ENCODE data around the gene CAMK2N1. TPM values are rescaled to one million over a fixed set of nuclear protein-coding genes. Genes with fewer than 3 reads are reported as not detected.

CAMK2N1 gene
- total RNA-seq, 1 experiment from 2014 or later = 4.4 TPM

DNA sequence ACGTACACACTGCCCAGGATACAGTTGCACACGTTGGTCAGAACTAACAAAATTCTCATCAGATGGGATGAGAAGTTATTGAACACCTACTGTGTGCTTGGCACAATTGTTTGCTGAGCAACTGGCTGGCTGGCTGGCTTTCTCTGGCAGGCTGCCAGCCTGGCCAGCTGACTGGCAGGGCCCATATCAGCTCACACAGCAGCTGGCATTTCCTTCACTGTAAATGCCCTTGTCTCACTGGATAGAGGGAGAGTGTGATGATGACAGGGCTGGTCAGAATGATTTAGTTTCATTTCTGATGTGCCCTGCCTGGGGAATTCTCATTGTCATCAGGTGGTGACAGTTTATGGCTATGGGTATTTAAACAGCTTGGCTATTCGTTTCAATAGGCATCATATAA is 15.8 kb downstream of the CAMK2N1 start:
- intact Hi-C loops (cut with micrococcal nuclease; ENCODE audit: unreplicated experiment) (no loop called here), in situ Hi-C loops (cut with HindIII; ENCODE audit: low pct_unique_long_range_greater_than_20kb, low sequenced_read_pairs) (no loop called here)
- ChIA-PET CTCF (interaction anchor here (0.6 kb wide), 1 partner anchor 89 kb away, joined by 5 read pairs; no protein-coding TSS in a partner anchor), POLR2A (no interaction called here)
- no TSS peak for BruUV-seq (replicated peaks)
- Histone ChIP-seq H3K9me3 (ENCODE audit: control insufficient read depth, insufficient read depth, low read depth, low read length) (no peaks in the 10 kb centered on the region), H3K27me3 (ENCODE audit: control insufficient read depth, insufficient read depth, low read length) (peaks cover 2% of the 10 kb centered on the region; the same call in 1 of the 2 replicates), H3K4me3 (ENCODE audit: low read depth in 2 of 2, low read length in 2 of 2) (no peak overlapping the region), H3K4me1 (ENCODE audit: control insufficient read depth, insufficient read depth, low read length) (peaks cover 5% of the 10 kb centered on the region), H3K36me3 (ENCODE audit: control insufficient read depth, insufficient read depth, low read length) (no peaks in the 10 kb centered on the region), H3K27ac (ENCODE audit: low read length) (no peak overlapping the region)
- no peak for ATAC-seq
- TF ChIP-seq POLR2AphosphoS5 (IDR thresholded peaks at IDR 0.05; ENCODE audit: low read depth, low read length) = no peak
- TF ChIP-seq SIN3A (IDR thresholded peaks at IDR 0.05; ENCODE audit: borderline replicate concordance, insufficient read depth, low read depth, low read length) = no peak
- TF ChIP-seq, protein P1, sequence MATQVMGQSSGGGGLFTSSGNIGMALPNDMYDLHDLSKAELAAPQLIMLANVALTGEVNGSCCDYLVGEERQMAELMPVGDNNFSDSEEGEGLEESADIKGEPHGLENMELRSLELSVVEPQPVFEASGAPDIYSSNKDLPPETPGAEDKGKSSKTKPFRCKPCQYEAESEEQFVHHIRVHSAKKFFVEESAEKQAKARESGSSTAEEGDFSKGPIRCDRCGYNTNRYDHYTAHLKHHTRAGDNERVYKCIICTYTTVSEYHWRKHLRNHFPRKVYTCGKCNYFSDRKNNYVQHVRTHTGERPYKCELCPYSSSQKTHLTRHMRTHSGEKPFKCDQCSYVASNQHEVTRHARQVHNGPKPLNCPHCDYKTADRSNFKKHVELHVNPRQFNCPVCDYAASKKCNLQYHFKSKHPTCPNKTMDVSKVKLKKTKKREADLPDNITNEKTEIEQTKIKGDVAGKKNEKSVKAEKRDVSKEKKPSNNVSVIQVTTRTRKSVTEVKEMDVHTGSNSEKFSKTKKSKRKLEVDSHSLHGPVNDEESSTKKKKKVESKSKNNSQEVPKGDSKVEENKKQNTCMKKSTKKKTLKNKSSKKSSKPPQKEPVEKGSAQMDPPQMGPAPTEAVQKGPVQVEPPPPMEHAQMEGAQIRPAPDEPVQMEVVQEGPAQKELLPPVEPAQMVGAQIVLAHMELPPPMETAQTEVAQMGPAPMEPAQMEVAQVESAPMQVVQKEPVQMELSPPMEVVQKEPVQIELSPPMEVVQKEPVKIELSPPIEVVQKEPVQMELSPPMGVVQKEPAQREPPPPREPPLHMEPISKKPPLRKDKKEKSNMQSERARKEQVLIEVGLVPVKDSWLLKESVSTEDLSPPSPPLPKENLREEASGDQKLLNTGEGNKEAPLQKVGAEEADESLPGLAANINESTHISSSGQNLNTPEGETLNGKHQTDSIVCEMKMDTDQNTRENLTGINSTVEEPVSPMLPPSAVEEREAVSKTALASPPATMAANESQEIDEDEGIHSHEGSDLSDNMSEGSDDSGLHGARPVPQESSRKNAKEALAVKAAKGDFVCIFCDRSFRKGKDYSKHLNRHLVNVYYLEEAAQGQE (IDR thresholded peaks at IDR 0.05; ENCODE audit: insufficient read depth in 1 of 2, low read depth in 2 of 2, low read length in 1 of 2) = no peak
- TF ChIP-seq TCF7L2 (IDR thresholded peaks at IDR 0.05; ENCODE audit: low read depth, low read length) = no peak
- TF ChIP-seq, protein P2, sequence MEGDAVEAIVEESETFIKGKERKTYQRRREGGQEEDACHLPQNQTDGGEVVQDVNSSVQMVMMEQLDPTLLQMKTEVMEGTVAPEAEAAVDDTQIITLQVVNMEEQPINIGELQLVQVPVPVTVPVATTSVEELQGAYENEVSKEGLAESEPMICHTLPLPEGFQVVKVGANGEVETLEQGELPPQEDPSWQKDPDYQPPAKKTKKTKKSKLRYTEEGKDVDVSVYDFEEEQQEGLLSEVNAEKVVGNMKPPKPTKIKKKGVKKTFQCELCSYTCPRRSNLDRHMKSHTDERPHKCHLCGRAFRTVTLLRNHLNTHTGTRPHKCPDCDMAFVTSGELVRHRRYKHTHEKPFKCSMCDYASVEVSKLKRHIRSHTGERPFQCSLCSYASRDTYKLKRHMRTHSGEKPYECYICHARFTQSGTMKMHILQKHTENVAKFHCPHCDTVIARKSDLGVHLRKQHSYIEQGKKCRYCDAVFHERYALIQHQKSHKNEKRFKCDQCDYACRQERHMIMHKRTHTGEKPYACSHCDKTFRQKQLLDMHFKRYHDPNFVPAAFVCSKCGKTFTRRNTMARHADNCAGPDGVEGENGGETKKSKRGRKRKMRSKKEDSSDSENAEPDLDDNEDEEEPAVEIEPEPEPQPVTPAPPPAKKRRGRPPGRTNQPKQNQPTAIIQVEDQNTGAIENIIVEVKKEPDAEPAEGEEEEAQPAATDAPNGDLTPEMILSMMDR (IDR thresholded peaks at IDR 0.05) = no peak
- DNase-seq (ENCODE audit: low read depth, low spot score) = no peak

DNA sequence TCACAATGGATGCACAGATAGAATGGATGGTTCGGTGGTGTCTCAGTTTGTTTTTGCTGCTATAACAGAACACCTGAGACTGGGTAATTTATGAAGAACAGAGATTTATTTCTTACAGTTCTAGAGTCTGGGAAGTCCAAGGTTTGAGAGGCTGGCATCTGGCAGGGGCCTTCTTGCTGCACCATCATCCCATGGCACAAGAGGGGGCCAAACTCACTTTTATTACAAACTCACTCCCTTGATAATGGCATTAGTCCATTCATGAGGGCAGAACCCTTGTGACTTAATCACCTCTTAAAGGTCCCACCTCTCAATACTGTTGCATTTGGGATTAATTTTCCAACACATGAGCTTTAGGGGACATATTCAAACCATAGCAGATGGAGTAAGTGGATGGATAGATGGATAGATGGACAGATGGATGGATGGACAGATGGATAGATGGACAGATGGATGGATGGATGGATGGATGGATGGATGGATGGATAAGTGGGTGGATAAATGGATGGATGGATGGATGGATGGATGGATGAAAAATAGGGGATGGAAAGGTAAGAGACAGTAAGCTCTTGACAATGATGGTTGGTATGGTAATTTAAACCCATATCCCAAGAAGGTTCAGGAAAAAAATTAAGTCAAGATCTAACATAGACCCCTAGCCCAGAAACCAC is 16.5 kb downstream of the CAMK2N1 start:
- H3K4me1 ChIP-seq (ENCODE audit: control insufficient read depth, insufficient read depth, low read length) = peaks cover 5% of the 10 kb centered on the region; the same call in 1 of the 2 replicates
- in situ Hi-C loops (cut with HindIII; ENCODE audit: low pct_unique_long_range_greater_than_20kb, low sequenced_read_pairs) (no loop called here), intact Hi-C loops (cut with micrococcal nuclease; ENCODE audit: unreplicated experiment) (no loop called here)
- ChIA-PET CTCF (interaction anchor here (0.6 kb wide), 1 partner anchor 88 kb away, joined by 5 read pairs; no protein-coding TSS in a partner anchor), POLR2A (no interaction called here)
- DNase-seq (ENCODE audit: low read depth, low spot score) (no peak), ATAC-seq (no peak)
- TF ChIP-seq TCF7L2 (IDR thresholded peaks at IDR 0.05; ENCODE audit: low read depth, low read length) (no peak), POLR2AphosphoS5 (IDR thresholded peaks at IDR 0.05; ENCODE audit: low read depth, low read length) (no peak), SIN3A (IDR thresholded peaks at IDR 0.05; ENCODE audit: borderline replicate concordance, insufficient read depth, low read depth, low read length) (no peak)
- TF ChIP-seq, protein P2 (IDR thresholded peaks at IDR 0.05) = no peak
- TF ChIP-seq, protein P1 (IDR thresholded peaks at IDR 0.05; ENCODE audit: insufficient read depth in 1 of 2, low read depth in 2 of 2, low read length in 1 of 2) = no peak
- no peak overlapping the region for H3K4me3 ChIP-seq (ENCODE audit: low read depth in 2 of 2, low read length in 2 of 2)
- BruUV-seq (replicated peaks) = no TSS peak
- peaks cover 2% of the 10 kb centered on the region; the same call in 1 of the 2 replicates for H3K27me3 ChIP-seq (ENCODE audit: control insufficient read depth, insufficient read depth, low read length)
- no peaks in the 10 kb centered on the region for H3K36me3 ChIP-seq (ENCODE audit: control insufficient read depth, insufficient read depth, low read length)
- H3K27ac ChIP-seq (ENCODE audit: low read length) = no peak overlapping the region
- H3K9me3 ChIP-seq (ENCODE audit: control insufficient read depth, insufficient read depth, low read depth, low read length) = no peaks in the 10 kb centered on the region

All from Panc1 (cell line).